ENCODE measurements around the gene IVL. TPM values are rescaled to one million over a fixed set of nuclear protein-coding genes. Genes with fewer than 3 reads are reported as not detected.

IVL gene
- total RNA-seq (2014; rRNA removed) (0.55 and 1.0 TPM in 2 replicates), Bru-seq, nascent RNA (not detected), BruChase-seq, experiment 1, labeled RNA remaining after a 6-hour chase (not detected), BruChase-seq, experiment 2, labeled RNA remaining after a 2-hour chase (percentile 17 among the genes with signal in this experiment)
- long read RNA-seq, result 0 reads

- POLR2A ChIA-PET (ENCODE audit: unreplicated experiment), result no interaction called here
- peaks cover 34% of the 10 kb centered on the region for H3K4me1 ChIP-seq (ENCODE audit: insufficient read depth, low read length)
- no peaks in the 10 kb centered on the region for H3K36me3 ChIP-seq (ENCODE audit: low read depth, low read length)
- DNase-seq (peak; percentile 91), ATAC-seq (peak; percentile 53)
- no peak for TF ChIP-seq EZH2 (IDR thresholded peaks at IDR 0.05; ENCODE audit: low read length, unreplicated experiment)
- no peak for TF ChIP-seq CTCF (conservative IDR thresholded peaks at IDR 0.05; ENCODE audit: low read depth, low read length)
- no peak for TF ChIP-seq EZH2phosphoT487 (IDR thresholded peaks at IDR 0.05; ENCODE audit: borderline replicate concordance, low read length)
- H3K9ac ChIP-seq (ENCODE audit: low read length), result no peak within 1 kb of the TSS; the same call in 1 of the 2 replicates
- no peaks in the 10 kb centered on the region for H4K20me1 ChIP-seq (ENCODE audit: low read length)
- no peaks in the 10 kb centered on the region for H3K9me3 ChIP-seq (ENCODE audit: low read length)
- H3K27me3 ChIP-seq (ENCODE audit: low read length), result peaks cover 6% of the 10 kb centered on the region
- no peaks in the 10 kb centered on the region for H3K79me2 ChIP-seq (ENCODE audit: low read length)
- CTCF ChIA-PET, result no interaction called here
- BruUV-seq (replicated peaks), result no TSS peak
- no peaks in the 10 kb centered on the region for H3K9me2 ChIP-seq (replicated peaks; ENCODE audit: low read length)
- no peak within 1 kb of the TSS for H2AFZ ChIP-seq (ENCODE audit: low read length)
- peak within 1 kb of the TSS; percentile 63 for H3K27ac ChIP-seq (ENCODE audit: low read length)
- H3K4me2 ChIP-seq (ENCODE audit: low read length), result peak within 1 kb of the TSS; percentile 32
- H3F3A ChIP-seq (ENCODE audit: low read length, unreplicated experiment), result no peaks in the 10 kb centered on the region
- H3K4me3 ChIP-seq (ENCODE audit: low read length), result no peak within 1 kb of the TSS
- intact Hi-C loops (cut with micrococcal nuclease), result no loop called here
These were observed at the start of gene IVL for GRCh38 chr1:152907686-152908601. Gene IVL, plus strand, starts transcription at chr1:152908546. Its CDS starts 1,252 bp downstream, at chr1:152909798.

GRCh38 chr1:152859696-152860095 is 48.6 kb upstream of the IVL start, which contains the start of gene LCE7A:
Gene LCE7A, plus strand, starts transcription at chr1:152859996. Its CDS starts 702 bp downstream, at chr1:152860698.
- no peak within 1 kb of the TSS for H3K4me2 ChIP-seq (ENCODE audit: low read length)
- no peaks in the 10 kb centered on the region for H3K9me2 ChIP-seq (replicated peaks; ENCODE audit: low read length)
- no TSS peak for BruUV-seq (replicated peaks)
- H3K27ac ChIP-seq (ENCODE audit: low read length), result no peak within 1 kb of the TSS
- no peaks in the 10 kb centered on the region for H3K4me1 ChIP-seq (ENCODE audit: insufficient read depth, low read length)
- peaks cover 19% of the 10 kb centered on the region for H3K27me3 ChIP-seq (ENCODE audit: low read length)
- intact Hi-C loops (cut with micrococcal nuclease), result no loop called here
- no peak for TF ChIP-seq EZH2phosphoT487 (IDR thresholded peaks at IDR 0.05; ENCODE audit: borderline replicate concordance, low read length)
- TF ChIP-seq EZH2 (IDR thresholded peaks at IDR 0.05; ENCODE audit: low read length, unreplicated experiment), result no peak
- TF ChIP-seq CTCF (conservative IDR thresholded peaks at IDR 0.05; ENCODE audit: low read depth, low read length), result no peak
- POLR2A ChIA-PET (ENCODE audit: unreplicated experiment), result no interaction called here
- H3K36me3 ChIP-seq (ENCODE audit: low read depth, low read length), result no peaks in the 10 kb centered on the region
- H3K79me2 ChIP-seq (ENCODE audit: low read length), result no peaks in the 10 kb centered on the region
- no peak within 1 kb of the TSS for H2AFZ ChIP-seq (ENCODE audit: low read length)
- no peak for DNase-seq
- H4K20me1 ChIP-seq (ENCODE audit: low read length), result no peaks in the 10 kb centered on the region
- H3F3A ChIP-seq (ENCODE audit: low read length, unreplicated experiment), result no peaks in the 10 kb centered on the region
- no peaks in the 10 kb centered on the region for H3K9me3 ChIP-seq (ENCODE audit: low read length)
- H3K9ac ChIP-seq (ENCODE audit: low read length), result no peak within 1 kb of the TSS
- CTCF ChIA-PET, result no interaction called here
- no peak within 1 kb of the TSS for H3K4me3 ChIP-seq (ENCODE audit: low read length)
- ATAC-seq, result no peak

- intact Hi-C loops (cut with micrococcal nuclease), result no loop called here
- TF ChIP-seq EZH2 (IDR thresholded peaks at IDR 0.05; ENCODE audit: low read length, unreplicated experiment) (no peak), CTCF (conservative IDR thresholded peaks at IDR 0.05; ENCODE audit: low read depth, low read length) (no peak)
- no peak overlapping the region for H3K4me3 ChIP-seq (ENCODE audit: low read length)
- no peaks in the 10 kb centered on the region for H3K4me1 ChIP-seq (ENCODE audit: insufficient read depth, low read length)
- H3K27ac ChIP-seq (ENCODE audit: low read length), result no peak overlapping the region
- ATAC-seq, result no peak
- ChIA-PET POLR2A (ENCODE audit: unreplicated experiment) (no interaction called here), CTCF (no interaction called here)
- no peaks in the 10 kb centered on the region for H3K9me2 ChIP-seq (replicated peaks; ENCODE audit: low read length)
- no peak overlapping the region for H2AFZ ChIP-seq (ENCODE audit: low read length)
- H3K27me3 ChIP-seq (ENCODE audit: low read length), result peaks cover 17% of the 10 kb centered on the region
- H3K79me2 ChIP-seq (ENCODE audit: low read length), result no peaks in the 10 kb centered on the region
- H3K9ac ChIP-seq (ENCODE audit: low read length), result no peak overlapping the region
- no peak for DNase-seq
- no peak overlapping the region for H3K4me2 ChIP-seq (ENCODE audit: low read length)
- no peaks in the 10 kb centered on the region for H4K20me1 ChIP-seq (ENCODE audit: low read length)
- H3K36me3 ChIP-seq (ENCODE audit: low read depth, low read length), result no peaks in the 10 kb centered on the region
- H3F3A ChIP-seq (ENCODE audit: low read length, unreplicated experiment), result no peaks in the 10 kb centered on the region
- no TSS peak for BruUV-seq (replicated peaks)
- H3K9me3 ChIP-seq (ENCODE audit: low read length), result no peaks in the 10 kb centered on the region
These were observed 48.2 kb upstream of the IVL start for GRCh38 chr1:152860129-152860528.

Data from PC-3 (cell line).